ENCODE data around the gene ABO.
"Not testable (repeated sequence)": the region's sequence is repeated elsewhere in the genome, so short reads cannot be mapped to it uniquely, and the experiment has no call there.

The ABO gene

GRCh38 chr9:133218049-133218975 lies 56.7 kb downstream of the ABO start:
- not testable (repeated sequence) for H3K9me3 ChIP-seq (ENCODE audit: control insufficient read depth, insufficient read depth, low read length); H3K36me3 ChIP-seq (ENCODE audit: control insufficient read depth, insufficient read depth, low read length); H3K9ac ChIP-seq (ENCODE audit: low read depth, low read length); H3K27ac ChIP-seq (ENCODE audit: low read depth, low read length); H3K4me3 ChIP-seq (ENCODE audit: low read depth, low read length); H3K4me1 ChIP-seq (ENCODE audit: control insufficient read depth, insufficient read depth, low read length)
- H3K27me3 ChIP-seq (ENCODE audit: control insufficient read depth, insufficient read depth, low read length): peaks cover 20% of the 10 kb centered on the region

GRCh38 chr9:133217333-133217988 lies 57.5 kb downstream of the ABO start:
- H3K4me3 ChIP-seq (ENCODE audit: low read depth, low read length); H3K9ac ChIP-seq (ENCODE audit: low read depth, low read length); H3K36me3 ChIP-seq (ENCODE audit: control insufficient read depth, insufficient read depth, low read length); H3K9me3 ChIP-seq (ENCODE audit: control insufficient read depth, insufficient read depth, low read length); H3K27ac ChIP-seq (ENCODE audit: low read depth, low read length); H3K4me1 ChIP-seq (ENCODE audit: control insufficient read depth, insufficient read depth, low read length): not testable (repeated sequence)
- peaks cover 24% of the 10 kb centered on the region for H3K27me3 ChIP-seq (ENCODE audit: control insufficient read depth, insufficient read depth, low read length)

- H3K27ac ChIP-seq (ENCODE audit: low read depth, low read length); H3K4me3 ChIP-seq (ENCODE audit: low read depth, low read length); H3K36me3 ChIP-seq (ENCODE audit: control insufficient read depth, insufficient read depth, low read length); H3K9ac ChIP-seq (ENCODE audit: low read depth, low read length); H3K9me3 ChIP-seq (ENCODE audit: control insufficient read depth, insufficient read depth, low read length); H3K4me1 ChIP-seq (ENCODE audit: control insufficient read depth, insufficient read depth, low read length): not testable (repeated sequence)
- peaks cover 44% of the 10 kb centered on the region for H3K27me3 ChIP-seq (ENCODE audit: control insufficient read depth, insufficient read depth, low read length)
These were observed 60.7 kb downstream of the ABO start for GRCh38 chr9:133214276-133214675.

- peaks cover 51% of the 10 kb centered on the region for H3K27me3 ChIP-seq (ENCODE audit: control insufficient read depth, insufficient read depth, low read length)
These were observed 64.4 kb downstream of the ABO start for GRCh38 chr9:133210609-133211008.

GRCh38 chr9:133210202-133210532 lies 64.8 kb downstream of the ABO start:
- Histone ChIP-seq H3K9me3 (ENCODE audit: control insufficient read depth, insufficient read depth, low read length) (no peaks in the 10 kb centered on the region), H3K4me1 (ENCODE audit: control insufficient read depth, insufficient read depth, low read length) (no peaks in the 10 kb centered on the region), H3K27ac (ENCODE audit: low read depth, low read length) (no peak overlapping the region), H3K9ac (ENCODE audit: low read depth, low read length) (no peak overlapping the region), H3K36me3 (ENCODE audit: control insufficient read depth, insufficient read depth, low read length) (no peaks in the 10 kb centered on the region), H3K4me3 (ENCODE audit: low read depth, low read length) (no peak overlapping the region), H3K27me3 (ENCODE audit: control insufficient read depth, insufficient read depth, low read length) (peaks cover 51% of the 10 kb centered on the region)

More at GRCh38 chr9:133210609-133211008, 64.4 kb downstream of the ABO start:
- no peaks in the 10 kb centered on the region for H3K4me1 ChIP-seq (ENCODE audit: control insufficient read depth, insufficient read depth, low read length)
- no peak overlapping the region for H3K9ac ChIP-seq (ENCODE audit: low read depth, low read length)
- no peak overlapping the region for H3K27ac ChIP-seq (ENCODE audit: low read depth, low read length)
- H3K4me3 ChIP-seq (ENCODE audit: low read depth, low read length): no peak overlapping the region
- no peaks in the 10 kb centered on the region for H3K9me3 ChIP-seq (ENCODE audit: control insufficient read depth, insufficient read depth, low read length)
- no peaks in the 10 kb centered on the region for H3K36me3 ChIP-seq (ENCODE audit: control insufficient read depth, insufficient read depth, low read length)

- not testable (repeated sequence) for H3K9ac ChIP-seq (ENCODE audit: low read depth, low read length); H3K4me3 ChIP-seq (ENCODE audit: low read depth, low read length); H3K9me3 ChIP-seq (ENCODE audit: control insufficient read depth, insufficient read depth, low read length); H3K4me1 ChIP-seq (ENCODE audit: control insufficient read depth, insufficient read depth, low read length); H3K27ac ChIP-seq (ENCODE audit: low read depth, low read length); H3K36me3 ChIP-seq (ENCODE audit: control insufficient read depth, insufficient read depth, low read length)
- peaks cover 51% of the 10 kb centered on the region for H3K27me3 ChIP-seq (ENCODE audit: control insufficient read depth, insufficient read depth, low read length)
These were observed 65.4 kb downstream of the ABO start for GRCh38 chr9:133209327-133210201.

GRCh38 chr9:133208880-133209300 lies 66.1 kb downstream of the ABO start, which contains the start of gene OBP2B:
TSS of gene OBP2B (minus strand) at chr9:133209250. CDS start at chr9:133209199, 51 bp downstream.
- peaks cover 46% of the 10 kb centered on the region for H3K27me3 ChIP-seq (ENCODE audit: control insufficient read depth, insufficient read depth, low read length)
- H3K9me3 ChIP-seq (ENCODE audit: control insufficient read depth, insufficient read depth, low read length): not testable (repeated sequence)

GRCh38 chr9:133208171-133208879 lies 66.7 kb downstream of the ABO start:
- not testable (repeated sequence) for H3K9ac ChIP-seq (ENCODE audit: low read depth, low read length); H3K9me3 ChIP-seq (ENCODE audit: control insufficient read depth, insufficient read depth, low read length); H3K36me3 ChIP-seq (ENCODE audit: control insufficient read depth, insufficient read depth, low read length); H3K4me3 ChIP-seq (ENCODE audit: low read depth, low read length); H3K4me1 ChIP-seq (ENCODE audit: control insufficient read depth, insufficient read depth, low read length); H3K27ac ChIP-seq (ENCODE audit: low read depth, low read length)
- peaks cover 42% of the 10 kb centered on the region for H3K27me3 ChIP-seq (ENCODE audit: control insufficient read depth, insufficient read depth, low read length)

More at GRCh38 chr9:133208880-133209300, 66.1 kb downstream of the ABO start, which contains the start of gene OBP2B:
- H3K9ac ChIP-seq (ENCODE audit: low read depth, low read length); H3K36me3 ChIP-seq (ENCODE audit: control insufficient read depth, insufficient read depth, low read length); H3K4me1 ChIP-seq (ENCODE audit: control insufficient read depth, insufficient read depth, low read length); H3K4me3 ChIP-seq (ENCODE audit: low read depth, low read length); H3K27ac ChIP-seq (ENCODE audit: low read depth, low read length): not testable (repeated sequence)

- H3K4me1 ChIP-seq (ENCODE audit: control insufficient read depth, insufficient read depth, low read length): no peaks in the 10 kb centered on the region
- H3K9me3 ChIP-seq (ENCODE audit: control insufficient read depth, insufficient read depth, low read length): no peaks in the 10 kb centered on the region
- no peaks in the 10 kb centered on the region for H3K36me3 ChIP-seq (ENCODE audit: control insufficient read depth, insufficient read depth, low read length)
- H3K9ac ChIP-seq (ENCODE audit: low read depth, low read length): no peak overlapping the region
- H3K27ac ChIP-seq (ENCODE audit: low read depth, low read length): no peak overlapping the region
- H3K4me3 ChIP-seq (ENCODE audit: low read depth, low read length): no peak overlapping the region
- H3K27me3 ChIP-seq (ENCODE audit: control insufficient read depth, insufficient read depth, low read length): peaks cover 39% of the 10 kb centered on the region
These were observed 67.3 kb downstream of the ABO start for GRCh38 chr9:133207540-133208170.

- H3K27me3 ChIP-seq (ENCODE audit: control insufficient read depth, insufficient read depth, low read length): peaks cover 39% of the 10 kb centered on the region
- no peak overlapping the region for H3K4me3 ChIP-seq (ENCODE audit: low read depth, low read length)
- no peaks in the 10 kb centered on the region for H3K9me3 ChIP-seq (ENCODE audit: control insufficient read depth, insufficient read depth, low read length)
- no peaks in the 10 kb centered on the region for H3K4me1 ChIP-seq (ENCODE audit: control insufficient read depth, insufficient read depth, low read length)
- H3K9ac ChIP-seq (ENCODE audit: low read depth, low read length): no peak overlapping the region
- no peaks in the 10 kb centered on the region for H3K36me3 ChIP-seq (ENCODE audit: control insufficient read depth, insufficient read depth, low read length)
- H3K27ac ChIP-seq (ENCODE audit: low read depth, low read length): no peak overlapping the region
These were observed 67.9 kb downstream of the ABO start for GRCh38 chr9:133207021-133207531.

All from HUES48 (cell line).